ENCODE measurements around the gene NOPCHAP1.

NOPCHAP1 gene

DNA sequence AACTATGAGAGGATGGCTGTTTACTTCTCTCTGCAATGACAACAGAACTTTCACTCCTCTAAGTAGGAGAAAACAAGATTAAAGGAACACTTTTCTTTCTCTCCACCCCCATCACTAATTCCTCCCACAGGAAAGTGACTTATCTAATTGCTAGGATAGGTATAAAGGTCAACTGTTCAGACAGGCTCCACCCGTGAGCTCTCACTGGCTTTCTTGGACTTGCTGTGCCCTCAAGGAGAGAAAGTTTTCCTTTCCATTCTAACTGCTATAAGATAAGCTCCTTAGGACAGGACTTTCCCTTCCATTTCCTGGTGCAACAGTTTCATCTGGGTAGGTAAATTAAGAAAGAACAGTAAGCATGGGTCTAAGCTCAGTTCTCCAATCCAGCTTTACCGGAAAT is 32.8 kb upstream of the NOPCHAP1 start:
- Histone ChIP-seq H3K9me3 (ENCODE audit: control insufficient read depth, low read length) (no peaks in the 10 kb centered on the region), H3K4me3 (ENCODE audit: extremely low read depth, insufficient read depth, low read length, poor library complexity, severe bottlenecking) (no peak overlapping the region), H3K36me3 (ENCODE audit: control insufficient read depth, insufficient read depth, low read length) (no peaks in the 10 kb centered on the region), H3K27ac (ENCODE audit: low read depth, low read length, severe bottlenecking) (no peak overlapping the region), H3K4me1 (ENCODE audit: control insufficient read depth, insufficient read depth, low read length, poor library complexity, severe bottlenecking) (no peaks in the 10 kb centered on the region)
- WGBS, 2 experiments (ENCODE audit: insufficient coverage in 2 of 2) = no CpG with 5 or more reads among the region's 2 CpGs

DNA sequence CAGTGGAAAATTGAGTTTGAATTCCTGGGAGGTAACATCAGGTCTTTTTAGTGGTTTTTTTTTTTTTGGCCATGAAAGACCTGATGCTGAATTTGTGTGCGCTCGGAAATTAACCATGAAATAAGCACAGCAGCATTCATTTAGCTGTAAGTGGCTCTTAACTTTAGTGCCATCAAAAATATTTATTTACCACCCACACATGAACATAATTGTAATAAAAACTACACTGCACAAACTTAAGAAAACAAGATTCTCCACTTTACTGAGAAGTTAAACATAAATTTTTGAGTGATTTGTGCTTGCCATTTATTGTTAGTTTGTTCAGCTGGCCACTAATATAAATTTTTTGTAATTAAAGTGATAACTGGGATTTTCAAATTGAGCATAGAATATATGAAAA is 30.4 kb upstream of the NOPCHAP1 start:
- H3K4me3 ChIP-seq (ENCODE audit: extremely low read depth, insufficient read depth, low read length, poor library complexity, severe bottlenecking) = no peak overlapping the region
- no peaks in the 10 kb centered on the region for H3K9me3 ChIP-seq (ENCODE audit: control insufficient read depth, low read length)
- no peak overlapping the region for H3K27ac ChIP-seq (ENCODE audit: low read depth, low read length, severe bottlenecking)
- WGBS, 2 experiments (ENCODE audit: insufficient coverage in 2 of 2) = no CpG with 5 or more reads among the region's 2 CpGs
- peaks cover 7% of the 10 kb centered on the region for H3K4me1 ChIP-seq (ENCODE audit: control insufficient read depth, insufficient read depth, low read length, poor library complexity, severe bottlenecking)
- no peaks in the 10 kb centered on the region for H3K36me3 ChIP-seq (ENCODE audit: control insufficient read depth, insufficient read depth, low read length)

DNA sequence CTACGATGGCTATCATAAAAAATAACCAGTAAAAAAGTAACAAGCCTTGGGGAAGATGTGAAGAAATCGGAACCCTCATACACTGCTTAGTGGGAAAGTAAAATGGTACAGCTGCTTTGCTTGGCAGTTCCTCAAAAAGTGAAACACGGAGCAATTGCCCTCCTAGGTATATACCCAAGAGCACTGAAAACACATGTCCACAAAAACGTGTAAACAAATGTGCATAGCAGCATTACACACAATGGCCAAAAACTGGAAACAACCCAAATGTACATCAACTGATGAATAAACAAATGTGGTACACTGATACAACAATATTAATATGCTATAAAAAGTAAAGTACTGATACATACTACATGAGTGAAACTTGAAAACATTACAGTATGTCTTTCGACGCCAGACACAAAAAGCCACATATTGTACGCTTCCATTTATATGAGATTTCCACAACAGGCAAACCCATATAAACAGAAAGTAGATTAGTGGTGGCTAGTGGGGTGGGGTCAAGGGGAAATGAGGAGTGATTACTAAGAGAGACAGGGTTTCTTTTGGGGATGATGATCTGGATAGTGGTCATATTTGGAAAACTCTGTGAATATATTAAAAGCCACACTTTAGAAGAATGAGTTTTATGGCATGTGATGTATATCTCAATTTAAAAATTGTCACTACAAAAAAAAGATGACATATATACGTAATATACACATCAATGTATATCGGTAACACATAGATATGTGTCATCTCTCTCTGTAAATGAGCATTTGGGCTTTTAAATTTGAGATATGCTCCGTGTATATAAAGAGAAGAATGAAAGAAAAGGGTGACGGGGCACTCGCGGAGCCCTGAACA is 29.0 kb upstream of the NOPCHAP1 start:
- H3K9me3 ChIP-seq (ENCODE audit: control insufficient read depth, low read length) = no peaks in the 10 kb centered on the region
- peak overlapping the region; percentile 56 for H3K4me3 ChIP-seq (ENCODE audit: extremely low read depth, insufficient read depth, low read length, poor library complexity, severe bottlenecking)
- H3K4me1 ChIP-seq (ENCODE audit: control insufficient read depth, insufficient read depth, low read length, poor library complexity, severe bottlenecking) = peaks cover 7% of the 10 kb centered on the region
- H3K36me3 ChIP-seq (ENCODE audit: control insufficient read depth, insufficient read depth, low read length) = no peaks in the 10 kb centered on the region
- 0 to 50% methylated on average over 2 of the region's 13 CpGs for WGBS, 2 experiments (ENCODE audit: insufficient coverage in 2 of 2)
- H3K27ac ChIP-seq (ENCODE audit: low read depth, low read length, severe bottlenecking) = no peak overlapping the region

DNA sequence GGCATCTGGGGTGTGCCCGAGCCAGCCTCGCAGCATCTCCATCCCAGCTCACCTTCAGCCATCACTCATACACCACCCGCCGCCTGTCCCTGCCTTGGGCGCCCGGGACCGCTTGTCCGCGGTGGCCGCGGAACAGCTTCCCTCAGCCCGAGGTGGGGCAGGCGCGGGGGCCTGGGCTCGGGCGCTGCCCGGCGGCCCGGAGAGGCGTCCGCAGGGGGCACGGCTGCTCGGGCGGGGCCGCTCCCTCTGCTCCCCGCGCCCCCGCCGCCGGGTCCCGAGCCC is 28.5 kb upstream of the NOPCHAP1 start:
- Histone ChIP-seq H3K27ac (ENCODE audit: low read depth, low read length, severe bottlenecking) (no peak overlapping the region), H3K4me1 (ENCODE audit: control insufficient read depth, insufficient read depth, low read length, poor library complexity, severe bottlenecking) (peaks cover 7% of the 10 kb centered on the region), H3K9me3 (ENCODE audit: control insufficient read depth, low read length) (no peaks in the 10 kb centered on the region), H3K36me3 (ENCODE audit: control insufficient read depth, insufficient read depth, low read length) (no peaks in the 10 kb centered on the region), H3K4me3 (ENCODE audit: extremely low read depth, insufficient read depth, low read length, poor library complexity, severe bottlenecking) (peak overlapping the region; percentile 56)
- WGBS, 2 experiments (ENCODE audit: insufficient coverage in 2 of 2) = 0 to 1% methylated on average over 12 to 17 of the region's 31 CpGs

DNA sequence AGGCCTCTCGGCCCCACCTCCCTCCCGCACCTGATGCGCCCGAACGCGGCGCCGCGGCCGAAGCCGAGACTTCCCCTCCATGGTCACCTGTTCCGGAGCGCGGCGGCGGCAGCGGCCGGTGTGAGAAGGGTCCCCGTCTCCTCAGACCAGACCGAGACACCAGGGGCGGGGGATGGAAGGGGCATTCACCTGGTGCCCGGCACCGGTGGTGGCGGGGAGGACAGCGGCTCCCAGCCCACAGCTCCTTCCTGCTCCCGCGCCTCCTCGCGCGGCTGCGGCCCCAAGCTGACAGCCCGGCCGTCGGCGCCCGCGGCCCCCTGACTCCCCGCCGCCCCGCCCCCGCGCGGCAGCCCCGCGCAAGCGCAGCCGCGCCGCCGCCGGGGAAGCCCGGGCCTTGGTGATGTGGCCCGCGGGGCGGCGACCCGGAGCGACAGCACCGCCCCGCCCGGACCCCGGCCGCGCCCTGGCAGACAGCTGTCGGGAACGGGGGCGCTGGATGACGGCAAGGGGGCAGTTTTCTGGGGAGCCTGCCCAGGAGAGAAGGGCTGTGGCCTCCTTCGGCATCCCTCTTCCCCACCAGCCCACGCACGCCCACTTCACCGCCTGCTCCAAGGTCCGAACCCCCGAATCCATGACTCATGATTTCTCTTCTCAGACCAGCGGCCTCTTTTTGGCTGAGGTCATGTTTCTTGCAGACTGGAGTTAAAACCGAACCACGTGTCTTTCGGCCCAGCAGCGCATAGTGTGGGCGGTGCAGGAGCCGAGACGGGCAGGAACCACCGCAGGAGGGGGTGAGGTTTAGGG is 27.9 kb upstream of the NOPCHAP1 start, which contains the start of gene SLC41A2:
Gene SLC41A2 (minus strand): TSS at position 290 of the 804 bp plus-strand sequence. CDS start 29,763 bp downstream, outside the sequence.
- peak within 1 kb of the TSS; percentile 56 for H3K4me3 ChIP-seq (ENCODE audit: extremely low read depth, insufficient read depth, low read length, poor library complexity, severe bottlenecking)
- no peaks in the 10 kb centered on the region for H3K36me3 ChIP-seq (ENCODE audit: control insufficient read depth, insufficient read depth, low read length)
- 1 to 2% methylated on average over 46 to 53 of the region's 83 CpGs for WGBS, 2 experiments (ENCODE audit: insufficient coverage in 2 of 2)
- peaks cover 7% of the 10 kb centered on the region for H3K4me1 ChIP-seq (ENCODE audit: control insufficient read depth, insufficient read depth, low read length, poor library complexity, severe bottlenecking)
- H3K9me3 ChIP-seq (ENCODE audit: control insufficient read depth, low read length) = no peaks in the 10 kb centered on the region
- peak within 1 kb of the TSS; percentile 65 for H3K27ac ChIP-seq (ENCODE audit: low read depth, low read length, severe bottlenecking)

DNA sequence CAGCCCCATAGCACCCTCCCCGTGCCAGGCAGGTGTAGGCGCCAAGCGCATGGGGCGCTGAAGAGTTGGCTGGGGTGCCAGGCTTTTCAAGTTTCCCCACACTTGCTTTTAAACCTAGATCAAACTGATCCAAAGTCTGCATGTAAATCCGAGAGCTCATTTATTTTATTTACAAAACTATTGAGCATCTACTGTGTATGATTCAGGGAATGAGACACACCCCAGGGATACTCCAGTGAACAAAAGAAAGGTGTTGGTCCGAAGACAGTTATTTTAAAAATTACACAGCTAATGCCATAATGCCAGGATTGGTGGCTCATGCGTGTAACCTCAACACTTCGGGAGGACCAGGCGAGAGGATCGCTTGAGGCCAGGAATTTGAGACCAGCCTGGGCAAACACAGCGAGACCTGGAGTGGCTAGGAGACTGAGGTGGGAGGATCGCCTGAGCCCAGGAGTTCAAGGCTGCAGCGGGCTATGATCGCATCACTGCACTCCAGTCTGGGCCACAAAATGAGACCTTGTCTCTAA is 27.2 kb upstream of the NOPCHAP1 start:
- WGBS, 2 experiments (ENCODE audit: insufficient coverage in 2 of 2) = 69 to 71% methylated on average over 8 to 12 of the region's 14 CpGs
- Histone ChIP-seq H3K4me3 (ENCODE audit: extremely low read depth, insufficient read depth, low read length, poor library complexity, severe bottlenecking) (peak overlapping the region; percentile 56), H3K4me1 (ENCODE audit: control insufficient read depth, insufficient read depth, low read length, poor library complexity, severe bottlenecking) (peaks cover 7% of the 10 kb centered on the region), H3K9me3 (ENCODE audit: control insufficient read depth, low read length) (no peaks in the 10 kb centered on the region), H3K27ac (ENCODE audit: low read depth, low read length, severe bottlenecking) (peak overlapping the region; percentile 65), H3K36me3 (ENCODE audit: control insufficient read depth, insufficient read depth, low read length) (no peaks in the 10 kb centered on the region)

DNA sequence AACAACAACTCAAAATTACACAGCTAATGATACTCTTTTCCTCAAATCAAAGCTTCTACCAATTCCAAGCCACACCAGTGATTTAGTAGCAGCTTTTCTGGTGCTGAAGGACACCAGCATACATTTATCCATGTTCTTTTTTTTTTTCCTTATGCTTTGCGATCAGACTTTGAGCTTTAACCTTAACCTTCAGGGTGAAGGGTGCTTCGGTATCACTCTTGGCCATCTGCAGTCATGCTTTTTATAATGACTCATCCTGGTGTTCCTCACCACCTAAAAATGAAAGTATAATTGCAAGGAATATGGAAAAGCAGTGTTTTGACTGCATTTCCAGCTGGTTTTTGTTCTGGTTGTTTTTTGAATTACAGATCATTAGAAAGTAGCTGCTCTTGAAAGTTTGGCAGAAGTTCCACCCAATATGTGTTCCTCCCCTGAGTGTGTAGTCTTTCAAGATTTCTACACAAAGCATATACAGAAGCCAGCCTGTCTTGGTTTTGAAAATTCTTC is 26.7 kb upstream of the NOPCHAP1 start:
- Histone ChIP-seq H3K4me1 (ENCODE audit: control insufficient read depth, insufficient read depth, low read length, poor library complexity, severe bottlenecking) (peaks cover 7% of the 10 kb centered on the region), H3K4me3 (ENCODE audit: extremely low read depth, insufficient read depth, low read length, poor library complexity, severe bottlenecking) (no peak overlapping the region), H3K27ac (ENCODE audit: low read depth, low read length, severe bottlenecking) (no peak overlapping the region), H3K9me3 (ENCODE audit: control insufficient read depth, low read length) (no peaks in the 10 kb centered on the region), H3K36me3 (ENCODE audit: control insufficient read depth, insufficient read depth, low read length) (no peaks in the 10 kb centered on the region)
- 94% methylated on average over 2 of the region's 2 CpGs; no CpG with 5 or more reads in 1 of the 2 experiments for WGBS, 2 experiments (ENCODE audit: insufficient coverage in 2 of 2)

DNA sequence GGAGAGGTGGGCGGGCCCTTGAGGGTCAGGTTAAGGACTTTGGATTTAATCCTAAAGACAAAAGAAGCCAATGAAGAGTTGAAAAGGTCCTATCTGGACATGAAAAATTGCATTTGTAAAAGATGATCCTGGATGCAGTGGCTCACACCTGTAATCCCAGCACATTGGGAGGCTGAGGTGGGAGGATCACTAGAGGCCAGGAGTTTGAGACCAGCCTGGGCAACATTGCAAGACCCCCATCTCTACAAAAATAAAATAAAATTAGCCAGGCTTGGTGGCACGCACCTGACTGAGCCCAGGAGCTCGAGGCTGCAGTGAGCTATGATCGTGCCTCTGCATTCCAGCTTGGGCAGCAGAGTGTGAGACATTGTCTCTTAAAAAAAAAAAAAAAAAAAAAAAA is 25.7 kb upstream of the NOPCHAP1 start:
- Histone ChIP-seq H3K4me1 (ENCODE audit: control insufficient read depth, insufficient read depth, low read length, poor library complexity, severe bottlenecking) (peaks cover 7% of the 10 kb centered on the region), H3K4me3 (ENCODE audit: extremely low read depth, insufficient read depth, low read length, poor library complexity, severe bottlenecking) (no peak overlapping the region), H3K36me3 (ENCODE audit: control insufficient read depth, insufficient read depth, low read length) (no peaks in the 10 kb centered on the region), H3K27ac (ENCODE audit: low read depth, low read length, severe bottlenecking) (no peak overlapping the region), H3K9me3 (ENCODE audit: control insufficient read depth, low read length) (no peaks in the 10 kb centered on the region)
- WGBS, 2 experiments (ENCODE audit: insufficient coverage in 2 of 2) = 96 to 100% methylated on average over 1 to 3 of the region's 4 CpGs

DNA sequence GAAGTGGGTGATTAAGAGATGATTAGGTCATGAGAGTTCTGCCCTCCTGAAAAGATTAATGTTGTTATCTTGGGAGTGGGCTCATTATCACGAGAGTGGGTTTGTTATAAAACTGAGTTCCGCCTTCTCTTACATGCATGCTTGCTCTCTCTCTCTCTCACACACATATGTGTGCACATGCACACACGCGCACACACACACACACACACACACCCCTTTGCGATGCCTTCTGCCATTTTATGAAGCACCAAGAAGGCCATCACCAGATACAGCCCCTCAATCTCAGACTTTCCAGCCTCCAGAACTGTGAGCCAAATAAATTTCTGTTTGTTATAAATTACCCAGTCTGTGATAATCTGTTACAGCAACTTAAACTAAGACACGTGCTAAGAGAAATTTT is 22.4 kb upstream of the NOPCHAP1 start:
- H3K4me3 ChIP-seq (ENCODE audit: extremely low read depth, insufficient read depth, low read length, poor library complexity, severe bottlenecking) = no peak overlapping the region
- H3K27ac ChIP-seq (ENCODE audit: low read depth, low read length, severe bottlenecking) = no peak overlapping the region
- no peaks in the 10 kb centered on the region for H3K36me3 ChIP-seq (ENCODE audit: control insufficient read depth, insufficient read depth, low read length)
- 89% methylated on average over 4 to 5 of the region's 6 CpGs for WGBS, 2 experiments (ENCODE audit: insufficient coverage in 2 of 2)
- H3K9me3 ChIP-seq (ENCODE audit: control insufficient read depth, low read length) = no peaks in the 10 kb centered on the region
- peaks cover 5% of the 10 kb centered on the region for H3K4me1 ChIP-seq (ENCODE audit: control insufficient read depth, insufficient read depth, low read length, poor library complexity, severe bottlenecking)

DNA sequence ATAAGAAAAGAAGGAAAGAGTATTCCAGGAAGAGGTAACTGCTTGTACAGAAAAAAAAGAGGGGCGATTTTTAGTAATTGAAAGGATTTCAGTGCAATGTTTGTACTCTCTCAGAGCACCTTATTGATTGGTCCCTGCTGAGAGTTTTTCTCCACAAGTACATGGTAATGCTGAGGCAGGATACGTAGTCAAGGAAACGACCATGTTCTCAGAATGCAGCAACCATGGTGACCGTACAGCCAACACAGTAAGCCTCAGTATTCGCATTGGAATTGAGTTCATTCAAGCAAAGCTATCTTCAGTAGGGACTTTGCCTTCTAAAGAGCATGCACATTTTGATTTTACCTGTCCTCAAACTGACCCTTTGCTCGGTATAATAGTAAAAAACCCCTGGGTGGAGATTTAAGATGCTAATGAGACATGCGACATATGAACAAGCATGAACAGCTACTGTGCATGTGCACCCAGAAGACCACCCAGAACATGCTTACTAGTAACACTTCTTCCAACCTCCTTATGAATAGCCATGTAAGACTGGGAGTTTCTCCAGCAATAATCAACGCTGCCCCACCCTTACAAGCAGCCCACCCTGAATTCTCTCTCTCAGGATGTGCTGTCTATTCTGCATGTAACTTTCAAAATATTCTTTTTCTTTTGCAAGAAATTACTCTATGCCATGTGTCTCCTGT is 21.8 kb upstream of the NOPCHAP1 start:
- Histone ChIP-seq H3K9me3 (ENCODE audit: control insufficient read depth, low read length) (no peaks in the 10 kb centered on the region), H3K27ac (ENCODE audit: low read depth, low read length, severe bottlenecking) (no peak overlapping the region), H3K4me3 (ENCODE audit: extremely low read depth, insufficient read depth, low read length, poor library complexity, severe bottlenecking) (no peak overlapping the region), H3K4me1 (ENCODE audit: control insufficient read depth, insufficient read depth, low read length, poor library complexity, severe bottlenecking) (no peaks in the 10 kb centered on the region), H3K36me3 (ENCODE audit: control insufficient read depth, insufficient read depth, low read length) (no peaks in the 10 kb centered on the region)
- WGBS, 2 experiments (ENCODE audit: insufficient coverage in 2 of 2) = 80 to 90% methylated on average over 6 of the region's 8 CpGs
